H9 (cell line): ENCODE results near the gene COA1. TPM values are rescaled to one million over a fixed set of nuclear protein-coding genes. Genes with fewer than 3 reads are reported as not detected.

Experiments used
- DNase-seq: peaks from one replicate; pipeline ENCODE4 v3.0.0-alpha.2; 2017
- H2AFZ ChIP-seq: one replicate; pipeline ENCODE4 v1.6.1; 2013; ENCODE audit warnings: mild to moderate bottlenecking, low read length, control low read depth, moderate library complexity
- H2AK5ac ChIP-seq: 2 replicates; pipeline ENCODE4 v1.6.1; 2013; ENCODE audit warnings: low read length, control low read depth, mixed read lengths; ENCODE audit not compliant: insufficient read length
- H2BK120ac ChIP-seq: one replicate; pipeline ENCODE4 v1.6.1; 2013; ENCODE audit warnings: low read depth, mild to moderate bottlenecking, low read length, control low read depth, inconsistent platforms; ENCODE audit not compliant: poor library complexity, severe bottlenecking
- H2BK12ac ChIP-seq: 2 replicates; pipeline ENCODE4 v1.6.1; 2013; ENCODE audit warnings: low read length, control low read depth, mixed read lengths, low read depth; ENCODE audit not compliant: insufficient read length
- H2BK15ac ChIP-seq: 2 replicates; pipeline ENCODE4 v1.6.1; 2013; ENCODE audit warnings: low read depth, low read length, control low read depth
- H2BK20ac ChIP-seq: one replicate; pipeline ENCODE4 v1.6.1; 2013; ENCODE audit warnings: low read depth, mild to moderate bottlenecking, low read length, control low read depth, inconsistent platforms; ENCODE audit not compliant: poor library complexity, severe bottlenecking
- H2BK5ac ChIP-seq: 2 replicates; pipeline ENCODE4 v1.6.1; 2013; ENCODE audit warnings: low read length, control low read depth, mixed read lengths; ENCODE audit not compliant: insufficient read length
- H3K14ac ChIP-seq: 2 replicates; pipeline ENCODE4 v1.6.1; 2013; ENCODE audit warnings: low read length, control low read depth; ENCODE audit not compliant: insufficient read depth
- H3K18ac ChIP-seq: 2 replicates; pipeline ENCODE4 v1.6.1; 2013; ENCODE audit warnings: low read depth, mild to moderate bottlenecking, mixed read lengths, low read length, control low read depth; ENCODE audit not compliant: insufficient read length
- H3K23ac ChIP-seq: 2 replicates; pipeline ENCODE4 v1.6.1; 2013; ENCODE audit warnings: low read length, control low read depth, mixed read lengths, low read depth; ENCODE audit not compliant: insufficient read length
- H3K23me2 ChIP-seq: 2 replicates; pipeline ENCODE4 v1.6.1; 2013; ENCODE audit warnings: low read depth, mild to moderate bottlenecking, mixed read lengths, low read length, control low read depth; ENCODE audit not compliant: insufficient read length, poor library complexity, severe bottlenecking
- H3K27ac ChIP-seq: 2 replicates; pipeline ENCODE4 v1.5.1; 2013; ENCODE audit warnings: low read length, control low read depth, mixed read lengths, low read depth; ENCODE audit not compliant: insufficient read length
- H3K27me3 ChIP-seq: 2 replicates; pipeline ENCODE4 v1.6.1; 2013; ENCODE audit warnings: low read length, control low read depth, inconsistent platforms; ENCODE audit not compliant: insufficient read depth
- H3K4ac ChIP-seq: 2 replicates; pipeline ENCODE4 v1.6.1; 2013; ENCODE audit warnings: low read depth, mild to moderate bottlenecking, control low read depth, inconsistent platforms, low read length, moderate library complexity
- H3K4me1 ChIP-seq: 2 replicates; pipeline ENCODE4 v1.6.1; 2013; ENCODE audit warnings: low read length, control low read depth, inconsistent platforms; ENCODE audit not compliant: insufficient read depth
- H3K4me2 ChIP-seq: 2 replicates; pipeline ENCODE4 v1.6.1; 2013; ENCODE audit warnings: low read length, control low read depth, mixed read lengths; ENCODE audit not compliant: insufficient read length, insufficient read depth
- H3K56ac ChIP-seq: 2 replicates; pipeline ENCODE4 v1.6.1; 2013; ENCODE audit warnings: low read depth, mild to moderate bottlenecking, mixed read lengths, low read length, control low read depth; ENCODE audit not compliant: insufficient read length
- H3K79me1 ChIP-seq: 2 replicates; pipeline ENCODE4 v1.6.1; 2013; ENCODE audit warnings: low read depth, mild to moderate bottlenecking, moderate library complexity, low read length, control low read depth, inconsistent platforms; ENCODE audit not compliant: insufficient read depth, poor library complexity, severe bottlenecking
- H3K79me2 ChIP-seq: 2 replicates; pipeline ENCODE4 v1.6.1; 2013; ENCODE audit warnings: low read length, control low read depth, inconsistent platforms; ENCODE audit not compliant: insufficient read depth
- H3K9ac ChIP-seq: 2 replicates; pipeline ENCODE4 v1.6.1; 2013; ENCODE audit warnings: low read length, control low read depth, mixed read lengths; ENCODE audit not compliant: insufficient read length; ENCODE audit errors: extremely low read depth
- H3K9me3 ChIP-seq: one replicate; pipeline ENCODE4 v1.6.1; 2013; ENCODE audit warnings: low read depth, low read length, inconsistent platforms; ENCODE audit not compliant: control insufficient read depth
- H3T11ph ChIP-seq: one replicate; pipeline ENCODE4 v1.6.1; 2013; ENCODE audit warnings: mild to moderate bottlenecking, low read length, control low read depth, inconsistent platforms
- H4K20me1 ChIP-seq: one replicate; pipeline ENCODE4 v1.6.1; 2013; ENCODE audit not compliant: control insufficient read depth, insufficient read length, insufficient read depth
- H4K5ac ChIP-seq: 2 replicates; pipeline ENCODE4 v1.6.1; 2013; ENCODE audit warnings: low read depth, mild to moderate bottlenecking, mixed read lengths, low read length, control low read depth; ENCODE audit not compliant: insufficient read length
- H4K8ac ChIP-seq: replicated peaks from 2 replicates; pipeline ENCODE4 v1.6.1; 2013; ENCODE audit warnings: low read length, control low read depth, mixed read lengths, low read depth; ENCODE audit not compliant: insufficient read length
- H4K91ac ChIP-seq: 2 replicates; pipeline ENCODE4 v1.6.1; 2013; ENCODE audit warnings: low read depth, mild to moderate bottlenecking, moderate library complexity, mixed read lengths, low read length, control low read depth; ENCODE audit not compliant: insufficient read length
- H3K27ac Mint-ChIP-seq, 3 experiments: 2 replicates in 2 of 3; 3 replicates in 1 of 3; pipeline ENCODE4 v1.8.0; 2020 to 2021; ENCODE audit warnings: mixed read lengths in 3 of 3, mild to moderate bottlenecking in 1 of 3, moderate library complexity in 1 of 3
- H3K27me3 Mint-ChIP-seq: 2 replicates; pipeline ENCODE4 v1.8.0; 2021; ENCODE audit warnings: low read depth, mild to moderate bottlenecking, moderate library complexity, mixed read lengths
- H3K36me3 Mint-ChIP-seq, 3 experiments: 2 replicates in 2 of 3; 3 replicates in 1 of 3; pipeline ENCODE4 v1.8.0; 2020 to 2021; ENCODE audit warnings: low read depth in 3 of 3, mixed read lengths in 3 of 3; ENCODE audit not compliant: insufficient read depth in 1 of 3
- H3K4me1 Mint-ChIP-seq, 2 experiments: 2 replicates each; pipeline ENCODE4 v1.8.0; 2020; ENCODE audit warnings: mixed read lengths in 2 of 2
- H3K4me3 Mint-ChIP-seq, 2 experiments: 2 replicates in 1 of 2; 3 replicates in 1 of 2; pipeline ENCODE4 v1.8.0; 2020 to 2021; ENCODE audit warnings: mild to moderate bottlenecking in 2 of 2, mixed read lengths in 2 of 2, moderate library complexity in 1 of 2
- H3K9me3 Mint-ChIP-seq, 2 experiments: 2 replicates in 1 of 2; 3 replicates in 1 of 2; pipeline ENCODE4 v1.8.0; 2020; ENCODE audit warnings: mild to moderate bottlenecking in 2 of 2, mixed read lengths in 2 of 2, moderate library complexity in 1 of 2
- CTCF ChIP-seq: fragments of 200-600 bp; sonication (generic); conservative IDR thresholded peaks from 3 replicates; pipeline ENCODE4 v1.8.0; 2021; ENCODE audit warnings: antibody characterized with exemption, mild to moderate bottlenecking
- WGBS: extraction: QIAGEN DNeasy Blood & Tissue Kit; methylation state at CpG from one replicate; pipeline ENCODE4 v1.1.7; 2013; ENCODE audit warnings: missing lambda C conversion rate, low lambda C conversion rate, mixed read lengths; ENCODE audit not compliant: insufficient read length; ENCODE audit errors: extremely low coverage; 5-methylcytosine and 5-hydroxymethylcytosine counted together
- total RNA-seq: library from RNA; stranded (reverse); gene quantifications from 2 replicates; pipeline ENCODE4 v1.2.1, GENCODE V29; 2021

Gene COA1
- total RNA-seq, 1 experiment from 2014 or later, result 138 TPM

DNA sequence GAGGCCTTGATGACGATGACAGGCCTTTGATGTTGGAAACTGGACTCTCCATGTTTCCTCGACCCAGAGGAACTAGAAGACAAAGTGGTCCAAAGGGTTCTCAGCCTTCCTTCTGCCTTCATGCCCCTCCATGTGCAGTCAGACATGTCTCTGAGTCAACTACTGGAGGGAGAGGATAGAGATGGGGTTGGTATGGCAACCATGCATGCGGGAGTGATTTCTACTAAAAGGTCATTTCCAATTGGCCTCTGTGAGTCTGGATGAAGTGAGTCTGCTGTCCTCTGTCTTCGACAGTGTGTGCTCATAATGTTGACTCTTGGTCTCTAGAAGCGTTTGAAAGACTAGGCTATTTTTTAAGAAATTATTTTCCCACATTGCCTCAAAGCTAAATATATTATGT lies 117.2 kb downstream of the COA1 start:
- Mint-ChIP-seq H3K27me3 (no peaks in the 10 kb centered on the region), H3K9me3 (no peaks in the 10 kb centered on the region), H3K27ac (no peak overlapping the region), H3K36me3 (peaks cover 0 to 24% (median 17%) of the 10 kb centered on the region in 3 experiments; a peak in 4 of 7 replicates), H3K4me1 (no peaks in the 10 kb centered on the region; a peak in 1 of 4 replicates), H3K4me3 (no peak overlapping the region)
- no peak overlapping the region for H2BK15ac ChIP-seq
- H4K20me1 ChIP-seq, result no peaks in the 10 kb centered on the region
- no peak for DNase-seq
- H2AFZ ChIP-seq, result no peak overlapping the region
- H3K56ac ChIP-seq, result no peak overlapping the region
- H3K23me2 ChIP-seq, result no peaks in the 10 kb centered on the region
- no peak overlapping the region for H3K9ac ChIP-seq
- no peaks in the 10 kb centered on the region for H3K79me1 ChIP-seq
- no peak overlapping the region for H3K14ac ChIP-seq
- no peak overlapping the region for H3T11ph ChIP-seq
- H3K79me2 ChIP-seq, result peaks cover 2% of the 10 kb centered on the region; the same call in 1 of the 2 replicates
- no peaks in the 10 kb centered on the region for H3K27me3 ChIP-seq
- no peak overlapping the region for H3K4me2 ChIP-seq
- no peak overlapping the region for H3K23ac ChIP-seq
- H2AK5ac ChIP-seq, result no peak overlapping the region
- no peak overlapping the region for H2BK12ac ChIP-seq
- H2BK120ac ChIP-seq, result no peak overlapping the region
- no CpG with 5 or more reads among the region's 5 CpGs for WGBS
- H3K4me1 ChIP-seq, result no peaks in the 10 kb centered on the region
- no peak overlapping the region for H4K5ac ChIP-seq
- H2BK20ac ChIP-seq, result no peak overlapping the region
- no peak overlapping the region for H3K18ac ChIP-seq
- no peak overlapping the region for H4K8ac ChIP-seq
- H3K27ac ChIP-seq, result no peak overlapping the region
- no peak overlapping the region for H4K91ac ChIP-seq
- no peak overlapping the region for H2BK5ac ChIP-seq
- no peaks in the 10 kb centered on the region for H3K9me3 ChIP-seq
- H3K4ac ChIP-seq, result no peak overlapping the region
- no peak for TF ChIP-seq CTCF
